Vagina (tissue), 2 donors: ENCODE results near the gene PDE7B. TPM values are rescaled to one million over a fixed set of nuclear protein-coding genes. Genes with fewer than 3 reads are reported as not detected.

ENCODE experiments used
- DNase-seq, 2 donors: peaks; one replicate each; pipeline ENCODE4 v3.0.0-alpha.2; 2017; ENCODE audit errors: extremely low spot score in 2 of 2
- H3K27ac ChIP-seq: fragments of 200-600 bp; sonication (generic); one replicate; pipeline ENCODE4 v1.5.1; 2019
- H3K27me3 ChIP-seq: fragments of 200-600 bp; sonication (generic); one replicate; pipeline ENCODE4 v1.5.1; 2019
- H3K36me3 ChIP-seq, 2 donors: fragments of 200-600 bp; sonication (generic); one replicate each; pipeline ENCODE4 v1.5.1; 2017 to 2019
- H3K4me1 ChIP-seq: fragments of 200-600 bp; sonication (generic); one replicate; pipeline ENCODE4 v1.5.1; 2019
- H3K4me3 ChIP-seq, 2 donors: fragments of 200-600 bp; sonication (generic); 1 replicate in 1 of 2; 2 replicates in 1 of 2; pipeline ENCODE4 v1.5.1; 2016 to 2019
- H3K9me3 ChIP-seq: fragments of 200-600 bp; sonication (generic); one replicate; pipeline ENCODE4 v1.5.1; 2019
- POLR2A ChIP-seq, 2 donors: fragments of 450-650 bp; IDR thresholded peaks; one replicate each; pipeline ENCODE4 v1.6.1; 2017; ENCODE audit warnings: antibody characterized with exemption in 2 of 2, mild to moderate bottlenecking in 2 of 2, moderate library complexity in 2 of 2
- POLR2AphosphoS5 ChIP-seq, 2 donors: sonication (generic); formaldehyde crosslinking; IDR thresholded peaks; one replicate each; pipeline ENCODE4 v1.9.0; 2017; ENCODE audit warnings: antibody characterized with exemption in 2 of 2, mild to moderate bottlenecking in 2 of 2, low read depth in 1 of 2; ENCODE audit not compliant: insufficient read depth in 1 of 2
- intact Hi-C: fragments of 100-400 bp; cut with DNase I; formaldehyde crosslinking; loops from one replicate; pipeline ENCODE4 v1.15.1; 2023
- total RNA-seq: library from RNA; depleted of rRNA; stranded (reverse); fragments of >200 nt; gene quantifications from one replicate; pipeline ENCODE4 v1.2.3, GENCODE V29; 2016
- TF ChIP-seq, protein P1 (sequence below), 3 experiments: fragments of 450-650 bp in 2 of 3; fragments of 200-600 bp in 1 of 3; sonication (generic) in 1 of 3; IDR thresholded peaks; one replicate each; pipeline ENCODE4 v1.5.1; 2017 to 2019; ENCODE audit warnings: antibody characterized with exemption in 3 of 3, mild to moderate bottlenecking in 2 of 3, moderate library complexity in 2 of 3

Gene PDE7B
- total RNA-seq, 1 donor from 2014 or later = 6.9 TPM

- Histone ChIP-seq H3K4me3 (no peak overlapping the region), H3K27me3 (no peaks in the 10 kb centered on the region), H3K9me3 (no peaks in the 10 kb centered on the region), H3K27ac (no peak overlapping the region), H3K4me1 (no peaks in the 10 kb centered on the region), H3K36me3 (no peaks in the 10 kb centered on the region)
- TF ChIP-seq POLR2A (IDR thresholded peaks at IDR 0.05) (no peak), POLR2AphosphoS5 (IDR thresholded peaks at IDR 0.05; ENCODE audit: insufficient read depth in 1 of 2, low read depth in 1 of 2) (no peak)
- TF ChIP-seq, protein P1, sequence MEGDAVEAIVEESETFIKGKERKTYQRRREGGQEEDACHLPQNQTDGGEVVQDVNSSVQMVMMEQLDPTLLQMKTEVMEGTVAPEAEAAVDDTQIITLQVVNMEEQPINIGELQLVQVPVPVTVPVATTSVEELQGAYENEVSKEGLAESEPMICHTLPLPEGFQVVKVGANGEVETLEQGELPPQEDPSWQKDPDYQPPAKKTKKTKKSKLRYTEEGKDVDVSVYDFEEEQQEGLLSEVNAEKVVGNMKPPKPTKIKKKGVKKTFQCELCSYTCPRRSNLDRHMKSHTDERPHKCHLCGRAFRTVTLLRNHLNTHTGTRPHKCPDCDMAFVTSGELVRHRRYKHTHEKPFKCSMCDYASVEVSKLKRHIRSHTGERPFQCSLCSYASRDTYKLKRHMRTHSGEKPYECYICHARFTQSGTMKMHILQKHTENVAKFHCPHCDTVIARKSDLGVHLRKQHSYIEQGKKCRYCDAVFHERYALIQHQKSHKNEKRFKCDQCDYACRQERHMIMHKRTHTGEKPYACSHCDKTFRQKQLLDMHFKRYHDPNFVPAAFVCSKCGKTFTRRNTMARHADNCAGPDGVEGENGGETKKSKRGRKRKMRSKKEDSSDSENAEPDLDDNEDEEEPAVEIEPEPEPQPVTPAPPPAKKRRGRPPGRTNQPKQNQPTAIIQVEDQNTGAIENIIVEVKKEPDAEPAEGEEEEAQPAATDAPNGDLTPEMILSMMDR (IDR thresholded peaks at IDR 0.05) = no peak
- intact Hi-C loops = no loop called here
- no peak for DNase-seq
Measured at GRCh38 chr6:135871878-135872277, 20.4 kb downstream of the PDE7B start.

DNA sequence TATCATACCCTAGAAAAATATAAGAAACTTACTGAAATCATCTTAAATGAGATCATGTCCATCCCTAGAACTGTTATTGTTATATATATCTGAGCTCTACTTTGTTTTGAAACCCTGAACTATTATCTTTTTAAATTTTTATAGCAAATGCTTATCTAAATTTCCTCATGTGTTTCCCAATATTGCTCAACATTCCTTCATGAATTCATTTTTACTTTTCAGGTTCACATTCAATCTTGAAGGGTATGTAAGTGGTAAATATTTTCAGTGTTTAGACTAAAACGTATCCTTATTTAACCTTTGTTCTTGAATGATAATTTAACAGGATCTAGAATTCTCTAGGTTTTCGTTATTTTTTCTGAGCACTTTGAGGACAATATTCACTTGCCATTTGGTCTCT, 23.9 kb downstream of the PDE7B start:
- Histone ChIP-seq H3K36me3 (no peaks in the 10 kb centered on the region), H3K27me3 (no peaks in the 10 kb centered on the region), H3K4me1 (no peaks in the 10 kb centered on the region), H3K9me3 (no peaks in the 10 kb centered on the region), H3K4me3 (no peak overlapping the region), H3K27ac (no peak overlapping the region)
- DNase-seq = no peak
- no peak for TF ChIP-seq POLR2A (IDR thresholded peaks at IDR 0.05)
- TF ChIP-seq POLR2AphosphoS5 (IDR thresholded peaks at IDR 0.05; ENCODE audit: insufficient read depth in 1 of 2, low read depth in 1 of 2) = no peak
- TF ChIP-seq, protein P1 (IDR thresholded peaks at IDR 0.05) = no peak
- intact Hi-C loops = no loop called here

GRCh38 chr6:135876058-135876457, 24.6 kb downstream of the PDE7B start:
- intact Hi-C loops = no loop called here
- no peaks in the 10 kb centered on the region for H3K4me1 ChIP-seq
- DNase-seq = no peak
- no peak for TF ChIP-seq POLR2AphosphoS5 (IDR thresholded peaks at IDR 0.05; ENCODE audit: insufficient read depth in 1 of 2, low read depth in 1 of 2)
- no peak for TF ChIP-seq POLR2A (IDR thresholded peaks at IDR 0.05)
- TF ChIP-seq, protein P1 (IDR thresholded peaks at IDR 0.05) = no peak
- H3K27me3 ChIP-seq = no peaks in the 10 kb centered on the region
- no peaks in the 10 kb centered on the region for H3K36me3 ChIP-seq
- H3K9me3 ChIP-seq = no peaks in the 10 kb centered on the region
- no peak overlapping the region for H3K27ac ChIP-seq
- H3K4me3 ChIP-seq = no peak overlapping the region

GRCh38 chr6:135877666-135878065, 26.2 kb downstream of the PDE7B start:
- TF ChIP-seq, protein P1 (IDR thresholded peaks at IDR 0.05) = no peak
- TF ChIP-seq POLR2AphosphoS5 (IDR thresholded peaks at IDR 0.05; ENCODE audit: insufficient read depth in 1 of 2, low read depth in 1 of 2) (no peak), POLR2A (IDR thresholded peaks at IDR 0.05) (no peak)
- no peaks in the 10 kb centered on the region for H3K4me1 ChIP-seq
- DNase-seq = no peak
- H3K9me3 ChIP-seq = no peaks in the 10 kb centered on the region
- no peak overlapping the region for H3K4me3 ChIP-seq
- no peak overlapping the region for H3K27ac ChIP-seq
- intact Hi-C loops = no loop called here
- H3K36me3 ChIP-seq = no peaks in the 10 kb centered on the region
- no peaks in the 10 kb centered on the region for H3K27me3 ChIP-seq

GRCh38 chr6:135880066-135880972, 28.8 kb downstream of the PDE7B start:
- no peak for TF ChIP-seq POLR2AphosphoS5 (IDR thresholded peaks at IDR 0.05; ENCODE audit: insufficient read depth in 1 of 2, low read depth in 1 of 2)
- no peak for TF ChIP-seq POLR2A (IDR thresholded peaks at IDR 0.05)
- TF ChIP-seq, protein P1 (IDR thresholded peaks at IDR 0.05) = no peak
- Histone ChIP-seq H3K4me3 (peak overlapping the region in 1 of 2 donors; percentile 10), H3K4me1 (no peaks in the 10 kb centered on the region), H3K9me3 (no peaks in the 10 kb centered on the region), H3K36me3 (no peaks in the 10 kb centered on the region), H3K27ac (peak overlapping the region; percentile 60), H3K27me3 (no peaks in the 10 kb centered on the region)
- no peak for DNase-seq
- intact Hi-C loops = no loop called here
